HepG2 (cell line): Measurements from ENCODE around the gene KCTD5. TPM values are rescaled to one million over a fixed set of nuclear protein-coding genes. Genes with fewer than 3 reads are reported as not detected.

Experiments
- AGO1 ChIP-seq: fragments of 200-400 bp; formaldehyde crosslinking; IDR thresholded peaks from 2 replicates; pipeline ENCODE4 v1.6.1; 2017; ENCODE audit warnings: mild to moderate bottlenecking, low read depth, low read length, moderate library complexity; ENCODE audit not compliant: poor library complexity, severe bottlenecking
- CBX5 ChIP-seq: sonication (generic); formaldehyde crosslinking; IDR thresholded peaks from 2 replicates; pipeline ENCODE4 v1.4.0; 2020; ENCODE audit warnings: missing genetic modification reagents, borderline replicate concordance
- CREB3 ChIP-seq: sonication (generic); formaldehyde crosslinking; IDR thresholded peaks from 2 replicates; pipeline ENCODE4 v1.5.0; 2020; ENCODE audit warnings: missing genetic modification reagents
- ETV6 ChIP-seq: sonication (generic); formaldehyde crosslinking; conservative IDR thresholded peaks from 2 replicates; pipeline ENCODE4 v1.4.0; 2020; ENCODE audit warnings: missing genetic modification reagents
- FOSL1 ChIP-seq: sonication (generic); formaldehyde crosslinking; IDR thresholded peaks from 2 replicates; pipeline ENCODE4 v1.9.0; 2021; ENCODE audit warnings: missing genetic modification reagents, borderline replicate concordance
- NR2F6 ChIP-seq, 2 experiments: IDR thresholded peaks; 2 replicates each; pipeline ENCODE4 v1.6.1; 2016; ENCODE audit warnings: antibody characterized with exemption in 1 of 2, mild to moderate bottlenecking in 1 of 2
- PCBP2 ChIP-seq: fragments of 200-400 bp; formaldehyde crosslinking; optimal IDR thresholded peaks from 2 replicates; pipeline ENCODE3; 2018; ENCODE audit warnings: low read length, low read depth; ENCODE audit not compliant: poor library complexity, severe bottlenecking
- TGIF2 ChIP-seq: IDR thresholded peaks from 2 replicates; pipeline ENCODE4 v1.6.1; 2016; ENCODE audit warnings: control low read depth, missing compliant biosample characterization
- ZBTB7A ChIP-seq: sonication (generic); formaldehyde crosslinking; IDR thresholded peaks from 2 replicates; pipeline ENCODE4 v1.8.0; 2022; ENCODE audit warnings: mild to moderate bottlenecking, missing genetic modification reagents
- ZNF205 ChIP-seq: IDR thresholded peaks from 2 replicates; pipeline ENCODE4 v1.6.1; 2018; ENCODE audit warnings: missing biosample characterization, missing genetic modification reagents
- ZNF225 ChIP-seq: sonication (generic); formaldehyde crosslinking; IDR thresholded peaks from 2 replicates; pipeline ENCODE4 v1.4.0; 2020; ENCODE audit warnings: mild to moderate bottlenecking, missing genetic modification reagents
- ZNF230 ChIP-seq: sonication (generic); formaldehyde crosslinking; IDR thresholded peaks from 2 replicates; pipeline ENCODE4 v1.4.0; 2020; ENCODE audit warnings: mild to moderate bottlenecking, missing genetic modification reagents
- ZNF292 ChIP-seq: sonication (generic); formaldehyde crosslinking; IDR thresholded peaks from 2 replicates; pipeline ENCODE4 v1.8.1; 2022; ENCODE audit warnings: mild to moderate bottlenecking, low read depth, missing genetic modification reagents, borderline replicate concordance
- ZNF747 ChIP-seq: sonication (generic); formaldehyde crosslinking; IDR thresholded peaks from 2 replicates; pipeline ENCODE4 v1.8.1; 2023; ENCODE audit warnings: missing genetic modification reagents, mild to moderate bottlenecking, borderline replicate concordance
- polyA plus RNA-seq, 8 experiments: library from polyadenylated mRNA; depleted of rRNA in 3 of 8; stranded (reverse) in 7 of 8; unstranded in 1 of 8; fragments of >200 nt; fragmentation: Illumina TruSeq in 4 of 8; extraction: Trizol in 4 of 8; gene quantifications; 2 replicates each; pipeline versions ENCODE4 v1.2.1 to v1.2.3, GENCODE V29; 2011 to 2016; ENCODE audit warnings: low read depth in 4 of 8, missing spikeins in 1 of 8, mixed read lengths in 1 of 8; ENCODE audit not compliant: insufficient read depth in 1 of 8
- total RNA-seq, 5 experiments: library from RNA; depleted of rRNA; stranded (reverse); fragments of >200 nt; fragmentation: Illumina TruSeq; extraction: Trizol; gene quantifications; 2 replicates each; pipeline ENCODE4 v1.2.3, GENCODE V29; 2016; ENCODE audit warnings: low read depth in 1 of 5
- TF ChIP-seq, protein P1 (sequence below): sonication (generic); formaldehyde crosslinking; IDR thresholded peaks from 2 replicates; pipeline ENCODE4 v1.5.0; 2020; ENCODE audit warnings: mild to moderate bottlenecking, missing genetic modification reagents
- TF ChIP-seq, protein P2 (sequence below): sonication (generic); formaldehyde crosslinking; IDR thresholded peaks from 2 replicates; pipeline ENCODE4 v1.4.0; 2020; ENCODE audit warnings: missing genetic modification reagents, low read depth, mild to moderate bottlenecking, borderline replicate concordance
- TF ChIP-seq, protein P3 (sequence below): IDR thresholded peaks from 2 replicates; pipeline ENCODE4 v1.6.1; 2016; ENCODE audit warnings: low read depth, missing genetic modification reagents, missing compliant biosample characterization
- TF ChIP-seq, protein P4 (sequence below): IDR thresholded peaks from 2 replicates; pipeline ENCODE4 v1.6.1; 2016; ENCODE audit warnings: low read depth, control low read depth

KCTD5 gene
- total and polyA plus RNA-seq, 2 of the 13 experiments (the other 11 are each of a cell fraction or from before 2014, with no cell fraction given), result 25.4 to 29.8 TPM

DNA sequence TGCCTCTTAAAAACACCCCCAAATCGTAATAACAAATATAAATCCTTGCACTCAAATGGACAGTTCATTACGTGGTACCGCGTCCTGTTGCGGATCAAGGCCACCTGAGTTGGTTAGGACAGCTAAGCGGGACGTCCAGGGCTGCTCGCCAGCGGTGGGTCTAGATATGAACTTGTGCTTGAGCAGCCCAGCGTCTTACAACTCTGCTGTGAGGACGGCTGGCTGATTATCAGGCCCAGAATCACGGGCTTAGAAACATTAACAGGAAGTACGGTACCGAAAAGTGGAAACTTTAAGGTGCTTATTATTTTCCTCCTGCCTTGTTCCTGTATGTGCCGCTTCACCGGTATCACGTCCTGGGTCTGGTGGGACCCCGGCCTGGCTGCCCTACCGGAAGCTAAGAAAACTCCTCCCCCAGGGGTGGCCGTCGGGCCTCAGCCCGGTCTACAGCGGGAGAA is 69.3 kb downstream of the KCTD5 start (continued):
- TF ChIP-seq, protein P1, sequence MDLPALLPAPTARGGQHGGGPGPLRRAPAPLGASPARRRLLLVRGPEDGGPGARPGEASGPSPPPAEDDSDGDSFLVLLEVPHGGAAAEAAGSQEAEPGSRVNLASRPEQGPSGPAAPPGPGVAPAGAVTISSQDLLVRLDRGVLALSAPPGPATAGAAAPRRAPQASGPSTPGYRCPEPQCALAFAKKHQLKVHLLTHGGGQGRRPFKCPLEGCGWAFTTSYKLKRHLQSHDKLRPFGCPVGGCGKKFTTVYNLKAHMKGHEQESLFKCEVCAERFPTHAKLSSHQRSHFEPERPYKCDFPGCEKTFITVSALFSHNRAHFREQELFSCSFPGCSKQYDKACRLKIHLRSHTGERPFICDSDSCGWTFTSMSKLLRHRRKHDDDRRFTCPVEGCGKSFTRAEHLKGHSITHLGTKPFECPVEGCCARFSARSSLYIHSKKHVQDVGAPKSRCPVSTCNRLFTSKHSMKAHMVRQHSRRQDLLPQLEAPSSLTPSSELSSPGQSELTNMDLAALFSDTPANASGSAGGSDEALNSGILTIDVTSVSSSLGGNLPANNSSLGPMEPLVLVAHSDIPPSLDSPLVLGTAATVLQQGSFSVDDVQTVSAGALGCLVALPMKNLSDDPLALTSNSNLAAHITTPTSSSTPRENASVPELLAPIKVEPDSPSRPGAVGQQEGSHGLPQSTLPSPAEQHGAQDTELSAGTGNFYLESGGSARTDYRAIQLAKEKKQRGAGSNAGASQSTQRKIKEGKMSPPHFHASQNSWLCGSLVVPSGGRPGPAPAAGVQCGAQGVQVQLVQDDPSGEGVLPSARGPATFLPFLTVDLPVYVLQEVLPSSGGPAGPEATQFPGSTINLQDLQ (CRISPR knock-in tag), result no peak
- TF ChIP-seq, protein P2, sequence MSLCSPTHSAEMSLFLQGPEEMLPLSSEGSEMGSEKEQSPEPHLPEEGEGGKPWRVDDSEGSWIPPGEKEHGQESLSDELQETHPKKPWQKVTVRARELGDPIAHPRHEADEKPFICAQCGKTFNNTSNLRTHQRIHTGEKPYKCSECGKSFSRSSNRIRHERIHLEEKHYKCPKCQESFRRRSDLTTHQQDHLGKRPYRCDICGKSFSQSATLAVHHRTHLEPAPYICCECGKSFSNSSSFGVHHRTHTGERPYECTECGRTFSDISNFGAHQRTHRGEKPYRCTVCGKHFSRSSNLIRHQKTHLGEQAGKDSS (CRISPR knock-in tag), result no peak
- no peak for TF ChIP-seq PCBP2
- TF ChIP-seq ZNF225 (CRISPR knock-in tag), result no peak; the same call in 1 of the 2 replicates
- peak; percentile 66; the same call in 1 of the 2 replicates for TF ChIP-seq ZBTB7A (CRISPR knock-in tag)
- no peak for TF ChIP-seq FOSL1 (CRISPR knock-in tag)
- TF ChIP-seq NR2F6 (IDR thresholded peaks at IDR 0.05), result no peak
- no peak for TF ChIP-seq NR2F6 (CRISPR knock-in tag; IDR thresholded peaks at IDR 0.05)
- TF ChIP-seq ZNF747, result no peak
- TF ChIP-seq ZNF205 (CRISPR knock-in tag), result no peak
- no peak for TF ChIP-seq ETV6
- TF ChIP-seq CBX5 (CRISPR knock-in tag), result no peak
- no peak for TF ChIP-seq TGIF2
- TF ChIP-seq, protein P3, sequence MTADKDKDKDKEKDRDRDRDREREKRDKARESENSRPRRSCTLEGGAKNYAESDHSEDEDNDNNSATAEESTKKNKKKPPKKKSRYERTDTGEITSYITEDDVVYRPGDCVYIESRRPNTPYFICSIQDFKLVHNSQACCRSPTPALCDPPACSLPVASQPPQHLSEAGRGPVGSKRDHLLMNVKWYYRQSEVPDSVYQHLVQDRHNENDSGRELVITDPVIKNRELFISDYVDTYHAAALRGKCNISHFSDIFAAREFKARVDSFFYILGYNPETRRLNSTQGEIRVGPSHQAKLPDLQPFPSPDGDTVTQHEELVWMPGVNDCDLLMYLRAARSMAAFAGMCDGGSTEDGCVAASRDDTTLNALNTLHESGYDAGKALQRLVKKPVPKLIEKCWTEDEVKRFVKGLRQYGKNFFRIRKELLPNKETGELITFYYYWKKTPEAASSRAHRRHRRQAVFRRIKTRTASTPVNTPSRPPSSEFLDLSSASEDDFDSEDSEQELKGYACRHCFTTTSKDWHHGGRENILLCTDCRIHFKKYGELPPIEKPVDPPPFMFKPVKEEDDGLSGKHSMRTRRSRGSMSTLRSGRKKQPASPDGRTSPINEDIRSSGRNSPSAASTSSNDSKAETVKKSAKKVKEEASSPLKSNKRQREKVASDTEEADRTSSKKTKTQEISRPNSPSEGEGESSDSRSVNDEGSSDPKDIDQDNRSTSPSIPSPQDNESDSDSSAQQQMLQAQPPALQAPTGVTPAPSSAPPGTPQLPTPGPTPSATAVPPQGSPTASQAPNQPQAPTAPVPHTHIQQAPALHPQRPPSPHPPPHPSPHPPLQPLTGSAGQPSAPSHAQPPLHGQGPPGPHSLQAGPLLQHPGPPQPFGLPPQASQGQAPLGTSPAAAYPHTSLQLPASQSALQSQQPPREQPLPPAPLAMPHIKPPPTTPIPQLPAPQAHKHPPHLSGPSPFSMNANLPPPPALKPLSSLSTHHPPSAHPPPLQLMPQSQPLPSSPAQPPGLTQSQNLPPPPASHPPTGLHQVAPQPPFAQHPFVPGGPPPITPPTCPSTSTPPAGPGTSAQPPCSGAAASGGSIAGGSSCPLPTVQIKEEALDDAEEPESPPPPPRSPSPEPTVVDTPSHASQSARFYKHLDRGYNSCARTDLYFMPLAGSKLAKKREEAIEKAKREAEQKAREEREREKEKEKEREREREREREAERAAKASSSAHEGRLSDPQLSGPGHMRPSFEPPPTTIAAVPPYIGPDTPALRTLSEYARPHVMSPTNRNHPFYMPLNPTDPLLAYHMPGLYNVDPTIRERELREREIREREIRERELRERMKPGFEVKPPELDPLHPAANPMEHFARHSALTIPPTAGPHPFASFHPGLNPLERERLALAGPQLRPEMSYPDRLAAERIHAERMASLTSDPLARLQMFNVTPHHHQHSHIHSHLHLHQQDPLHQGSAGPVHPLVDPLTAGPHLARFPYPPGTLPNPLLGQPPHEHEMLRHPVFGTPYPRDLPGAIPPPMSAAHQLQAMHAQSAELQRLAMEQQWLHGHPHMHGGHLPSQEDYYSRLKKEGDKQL (CRISPR knock-in tag), result no peak
- no peak for TF ChIP-seq ZNF230 (CRISPR knock-in tag)
- no peak for TF ChIP-seq ZNF292 (CRISPR knock-in tag)
- TF ChIP-seq CREB3, result no peak
- TF ChIP-seq, protein P4, sequence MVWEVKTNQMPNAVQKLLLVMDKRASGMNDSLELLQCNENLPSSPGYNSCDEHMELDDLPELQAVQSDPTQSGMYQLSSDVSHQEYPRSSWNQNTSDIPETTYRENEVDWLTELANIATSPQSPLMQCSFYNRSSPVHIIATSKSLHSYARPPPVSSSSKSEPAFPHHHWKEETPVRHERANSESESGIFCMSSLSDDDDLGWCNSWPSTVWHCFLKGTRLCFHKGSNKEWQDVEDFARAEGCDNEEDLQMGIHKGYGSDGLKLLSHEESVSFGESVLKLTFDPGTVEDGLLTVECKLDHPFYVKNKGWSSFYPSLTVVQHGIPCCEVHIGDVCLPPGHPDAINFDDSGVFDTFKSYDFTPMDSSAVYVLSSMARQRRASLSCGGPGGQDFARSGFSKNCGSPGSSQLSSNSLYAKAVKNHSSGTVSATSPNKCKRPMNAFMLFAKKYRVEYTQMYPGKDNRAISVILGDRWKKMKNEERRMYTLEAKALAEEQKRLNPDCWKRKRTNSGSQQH, result 0 out of 2 replicates have a peak, but pooled peaks have one; percentile 21
- no peak for TF ChIP-seq AGO1
